UCSD-AML1 (cell line): Measurements from ENCODE around the gene COL2A1.

Source experiments
- DNase-seq: peaks from one replicate; lab custom pipeline; 2025; ENCODE audit not compliant: unreplicated experiment; lab: John Stamatoyannopoulos, UW

The COL2A1 gene

DNA sequence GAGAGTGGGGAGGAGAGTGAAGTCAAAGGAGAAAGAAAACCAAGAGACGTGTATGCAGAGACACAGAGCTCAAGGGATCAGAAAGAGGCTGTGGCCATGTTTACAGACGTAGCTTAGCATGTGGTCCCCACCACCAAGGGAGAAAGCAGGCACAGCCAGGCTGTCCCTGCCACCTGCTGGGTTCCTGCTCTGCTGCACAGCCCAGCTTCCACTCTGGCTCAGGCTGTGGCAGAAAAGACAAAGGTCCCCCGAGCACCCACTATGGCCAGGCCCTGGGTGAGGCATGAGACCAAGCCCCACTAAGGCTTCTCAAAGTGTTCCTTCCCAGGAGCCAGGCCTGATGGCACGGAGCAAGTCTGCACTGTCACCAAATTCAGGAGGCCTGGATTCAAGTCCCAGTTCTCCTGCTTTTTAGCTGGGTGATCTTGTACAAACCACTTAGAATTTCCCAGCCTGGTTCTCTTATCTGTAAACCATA is 25.9 kb upstream of the COL2A1 start:
- DNase-seq = peak; percentile 35

DNA sequence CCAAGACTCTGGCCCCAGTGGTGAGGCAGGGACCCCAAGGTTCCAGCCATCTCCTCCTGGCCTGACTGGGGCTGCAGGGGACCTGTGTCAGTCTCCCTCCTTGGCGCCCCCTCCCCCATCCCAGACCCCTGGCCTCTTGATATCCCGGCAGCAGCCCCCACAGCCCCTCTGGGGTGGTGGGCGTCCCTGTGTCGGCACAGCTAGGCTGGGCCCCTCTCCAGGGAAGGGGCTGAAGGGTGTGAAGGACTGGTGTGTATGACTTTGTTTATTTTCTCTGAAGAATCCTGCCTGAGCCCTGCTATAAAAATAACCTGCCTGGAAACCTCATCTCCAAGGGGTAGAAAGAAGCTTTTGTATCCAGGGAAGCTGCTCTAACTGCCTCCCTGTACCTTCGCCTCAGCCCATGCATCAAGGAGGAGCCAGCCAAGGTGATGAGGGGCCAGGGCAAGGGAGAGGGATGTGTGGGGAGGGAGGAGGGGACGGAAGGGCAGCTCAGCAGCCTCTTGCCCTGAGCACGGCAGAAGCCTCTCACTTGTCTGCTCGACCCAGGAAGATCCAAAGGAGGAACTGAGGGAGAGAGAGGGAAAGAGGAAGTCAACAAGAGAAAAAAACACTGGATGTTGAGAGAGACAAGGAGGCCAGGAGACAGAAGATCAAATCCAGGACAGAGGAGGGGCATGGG is 25.4 kb upstream of the COL2A1 start:
- no peak for DNase-seq

DNA sequence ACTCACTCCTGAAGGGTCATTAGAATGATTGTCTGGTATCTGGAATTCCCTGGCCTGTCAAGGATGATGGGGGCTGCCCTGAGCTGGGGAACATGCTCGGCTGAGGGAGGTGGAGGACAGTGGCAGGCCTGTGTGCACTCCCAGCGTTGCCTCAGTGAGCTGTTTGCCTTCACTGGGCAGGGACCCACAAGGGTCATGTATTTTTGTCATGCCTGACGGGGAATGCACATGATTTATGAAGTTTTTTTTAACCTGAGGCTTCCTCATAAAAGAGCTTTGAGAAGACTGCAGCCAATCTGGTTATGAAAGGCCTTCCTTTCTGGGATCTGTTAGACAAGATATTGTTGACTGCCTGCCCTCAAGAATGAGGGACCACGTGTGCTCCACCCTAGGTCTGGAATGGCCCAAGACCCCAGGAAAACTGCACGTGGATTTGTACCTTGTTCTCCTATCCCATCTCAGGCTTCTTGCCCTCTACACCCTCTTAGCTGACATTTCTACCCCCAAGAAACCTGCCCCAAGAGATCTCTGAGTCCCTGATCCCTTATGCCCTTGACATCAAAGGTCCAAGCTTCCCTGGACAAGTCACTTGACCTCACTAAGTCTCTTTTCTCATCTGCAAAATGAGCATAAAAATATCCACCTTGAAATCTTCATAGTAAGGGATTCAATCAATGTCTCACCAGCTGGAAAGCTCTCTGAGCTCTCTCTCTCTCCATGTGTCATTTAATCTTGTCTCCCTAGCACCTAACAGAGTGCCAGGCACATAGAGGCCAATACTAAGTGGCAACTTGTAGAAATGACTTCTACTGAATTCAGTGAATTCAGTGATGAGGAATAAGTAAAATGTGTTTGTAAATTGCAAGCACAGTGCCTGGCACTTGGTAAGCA is 24.5 kb upstream of the COL2A1 start:
- peak; percentile 37 for DNase-seq

DNA sequence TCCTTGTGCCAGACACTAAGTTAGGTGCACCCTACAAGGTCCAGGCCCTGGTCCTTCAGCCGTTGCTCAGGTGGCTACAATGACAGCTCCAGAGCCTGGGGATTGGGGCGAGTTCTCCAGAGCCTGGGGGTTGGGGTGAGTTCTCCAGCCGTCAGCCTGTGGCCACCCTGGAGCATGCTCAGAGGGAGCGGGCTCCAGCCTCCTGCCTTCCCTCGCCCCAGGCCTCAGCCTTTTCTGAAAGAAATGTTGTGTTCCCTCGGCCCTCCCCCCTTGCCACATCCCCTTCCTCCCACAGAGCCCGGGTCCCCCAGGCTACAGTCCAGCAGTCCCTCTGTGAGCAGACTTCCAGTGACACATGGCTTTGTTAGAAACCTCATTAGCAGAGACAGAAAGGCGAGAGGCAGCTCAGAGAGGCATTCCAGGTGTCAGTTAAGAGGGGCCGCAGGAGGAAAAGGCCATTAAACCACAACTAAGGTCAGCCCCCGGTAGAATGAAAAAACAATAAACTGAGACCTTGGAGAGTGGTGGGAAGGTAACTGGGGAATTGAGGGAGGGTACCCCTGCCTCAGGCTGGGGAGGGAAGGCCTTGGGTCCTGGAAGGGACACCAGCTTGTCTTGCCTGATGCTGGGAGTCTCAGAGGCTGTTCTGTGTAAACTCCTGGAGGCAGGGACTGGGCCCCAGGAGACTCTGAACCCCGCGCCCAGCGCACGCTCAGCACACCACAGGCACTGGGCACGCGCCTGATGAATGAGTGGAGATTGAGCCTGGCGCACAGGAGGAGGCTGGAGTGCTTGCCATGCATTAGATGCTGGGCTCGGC is 23.1 kb upstream of the COL2A1 start:
- DNase-seq = peak; percentile 72

DNA sequence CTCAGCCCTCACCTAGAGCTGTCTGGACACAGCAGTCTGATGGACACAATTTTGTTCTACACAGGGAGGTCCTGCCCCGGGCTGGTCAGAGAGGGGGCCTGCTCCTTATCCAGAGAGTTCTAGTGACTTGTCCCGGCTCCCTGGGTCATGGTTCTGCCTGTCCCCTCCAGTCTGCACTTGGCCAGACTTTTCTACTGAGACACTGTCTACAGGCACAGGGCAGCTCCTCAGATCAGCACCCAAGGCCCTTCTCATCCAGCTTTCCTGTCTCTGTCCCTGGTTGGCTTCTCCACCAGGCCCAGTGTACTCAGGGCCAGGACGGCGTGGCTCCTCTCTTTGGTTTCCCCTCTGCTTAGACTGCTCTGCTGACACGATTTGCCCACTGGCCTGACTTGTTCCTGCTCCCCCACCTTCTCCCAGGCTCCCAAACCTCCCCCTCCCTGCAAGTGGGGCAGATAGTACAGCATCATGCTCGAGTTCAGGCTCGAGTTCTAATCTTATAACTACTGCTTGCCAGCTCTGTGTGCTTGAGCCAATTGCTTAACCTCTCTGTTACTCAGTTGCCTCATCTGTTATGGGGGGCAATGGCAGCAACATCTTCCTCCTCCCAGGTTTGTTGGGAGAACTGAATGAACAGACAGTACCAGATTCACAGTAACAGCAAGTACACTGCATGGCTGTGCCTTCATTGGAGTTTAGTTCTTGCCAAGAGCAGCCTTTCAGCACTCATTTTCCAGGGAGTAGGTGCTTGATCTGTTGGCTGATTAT is 22.0 kb upstream of the COL2A1 start:
- no peak for DNase-seq

DNA sequence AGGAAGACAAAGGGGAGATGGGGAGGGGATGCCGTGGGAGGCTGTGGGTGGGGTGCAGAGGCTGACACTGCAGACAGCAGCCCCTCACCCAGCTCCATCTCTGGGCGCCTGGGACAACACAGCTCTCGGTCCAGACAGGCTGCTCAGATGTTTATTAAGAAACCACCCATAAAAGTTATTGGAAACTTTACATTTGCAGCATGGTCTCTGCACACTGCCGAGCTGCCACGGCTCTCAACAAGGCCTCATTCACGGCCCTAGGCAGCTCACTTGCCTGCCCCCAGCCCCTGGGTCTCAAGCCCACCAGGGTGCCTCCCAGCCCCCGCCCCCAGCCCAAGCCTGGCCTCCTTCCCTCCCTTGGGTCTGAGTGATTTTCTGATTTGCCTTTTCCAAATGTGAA is 21.0 kb upstream of the COL2A1 start:
- no peak for DNase-seq

DNA sequence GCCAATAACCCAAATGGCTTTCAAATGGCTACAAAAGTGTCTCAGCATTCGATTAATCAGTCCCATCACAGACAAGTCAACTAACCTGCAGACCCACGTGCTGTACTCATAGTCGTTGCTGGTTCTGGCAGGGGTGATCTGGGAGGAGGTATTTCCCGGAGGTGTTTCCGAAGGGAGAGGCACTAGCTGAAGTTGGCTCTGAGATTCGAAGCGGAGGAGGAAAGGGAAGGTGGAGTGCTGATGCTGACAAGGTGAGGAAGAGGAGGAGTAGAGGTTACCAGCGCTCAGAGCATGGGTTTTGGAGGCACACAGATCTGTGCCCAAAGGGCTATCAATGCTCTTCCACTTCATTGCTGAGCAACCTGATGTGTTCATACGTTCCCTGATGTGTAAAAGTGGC is 20.5 kb upstream of the COL2A1 start:
- no peak for DNase-seq

DNA sequence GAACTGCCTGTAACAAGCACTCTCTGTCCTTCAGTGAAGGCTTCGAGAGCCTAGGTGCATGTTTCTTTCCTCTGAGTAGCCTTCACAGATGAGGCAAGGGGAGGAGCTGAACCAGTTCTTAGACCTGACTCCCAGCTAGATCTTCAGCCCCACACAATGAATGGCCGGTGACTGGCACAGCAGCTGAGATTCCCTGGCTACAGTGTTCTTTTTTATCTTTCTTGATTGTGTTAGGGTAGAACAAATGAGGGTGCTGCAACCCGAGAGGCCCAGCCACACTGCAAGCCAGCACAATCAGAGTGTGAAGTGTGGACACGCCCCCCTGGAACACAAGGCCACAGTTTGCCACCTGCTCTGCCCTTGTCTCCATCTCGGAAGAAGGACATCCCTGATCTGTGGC is 19.1 kb upstream of the COL2A1 start:
- no peak for DNase-seq

DNA sequence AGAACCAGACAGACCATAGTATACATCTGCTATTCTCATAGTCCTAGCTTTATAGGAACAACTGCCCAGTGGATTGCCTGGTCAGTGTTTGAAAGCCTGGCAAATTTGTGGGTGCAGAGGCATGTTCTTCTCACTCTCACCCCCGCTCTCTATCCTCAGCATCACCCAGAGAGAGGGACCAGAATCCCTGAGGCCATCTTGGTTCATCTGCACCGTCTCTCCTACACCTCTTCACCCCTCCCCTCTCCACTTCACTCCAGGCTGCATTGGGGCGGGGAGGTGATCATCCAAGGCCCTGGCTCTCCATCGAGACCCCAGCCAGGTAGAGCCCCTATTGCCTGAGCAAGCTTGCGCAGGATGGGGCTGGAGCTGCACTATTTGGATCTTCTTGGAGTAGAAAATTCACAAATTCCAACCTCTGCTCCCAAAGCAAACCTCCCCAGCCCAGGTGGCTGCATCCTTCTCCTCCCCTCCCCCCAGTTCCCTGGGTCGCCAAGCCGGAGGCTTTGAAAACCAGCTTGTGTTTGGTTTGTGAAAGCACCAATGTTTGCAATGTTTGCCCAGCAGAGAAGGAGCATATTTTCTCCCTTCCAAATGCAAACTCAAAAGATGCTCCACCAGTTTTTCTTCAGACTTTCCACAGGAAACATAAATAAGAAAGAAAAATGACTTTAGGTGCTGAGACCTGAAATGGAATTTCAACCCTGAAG is 18.6 kb upstream of the COL2A1 start:
- DNase-seq = no peak

DNA sequence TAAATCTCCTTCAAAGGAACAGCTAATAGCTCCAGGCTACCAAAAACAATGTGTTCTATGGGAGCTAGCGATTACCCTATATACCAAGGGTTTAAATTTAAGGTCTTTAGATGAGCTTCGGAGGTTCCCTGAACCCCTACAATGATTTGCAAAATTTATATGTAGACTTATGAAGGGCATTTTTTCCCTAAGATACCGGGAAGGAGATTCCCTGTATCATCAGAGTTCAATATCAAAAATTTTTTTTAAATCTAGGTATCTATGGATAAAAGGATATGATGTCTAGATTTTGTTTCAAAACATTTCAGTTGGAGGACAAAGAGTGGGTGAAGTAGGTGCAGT is 17.9 kb upstream of the COL2A1 start:
- no peak for DNase-seq

DNA sequence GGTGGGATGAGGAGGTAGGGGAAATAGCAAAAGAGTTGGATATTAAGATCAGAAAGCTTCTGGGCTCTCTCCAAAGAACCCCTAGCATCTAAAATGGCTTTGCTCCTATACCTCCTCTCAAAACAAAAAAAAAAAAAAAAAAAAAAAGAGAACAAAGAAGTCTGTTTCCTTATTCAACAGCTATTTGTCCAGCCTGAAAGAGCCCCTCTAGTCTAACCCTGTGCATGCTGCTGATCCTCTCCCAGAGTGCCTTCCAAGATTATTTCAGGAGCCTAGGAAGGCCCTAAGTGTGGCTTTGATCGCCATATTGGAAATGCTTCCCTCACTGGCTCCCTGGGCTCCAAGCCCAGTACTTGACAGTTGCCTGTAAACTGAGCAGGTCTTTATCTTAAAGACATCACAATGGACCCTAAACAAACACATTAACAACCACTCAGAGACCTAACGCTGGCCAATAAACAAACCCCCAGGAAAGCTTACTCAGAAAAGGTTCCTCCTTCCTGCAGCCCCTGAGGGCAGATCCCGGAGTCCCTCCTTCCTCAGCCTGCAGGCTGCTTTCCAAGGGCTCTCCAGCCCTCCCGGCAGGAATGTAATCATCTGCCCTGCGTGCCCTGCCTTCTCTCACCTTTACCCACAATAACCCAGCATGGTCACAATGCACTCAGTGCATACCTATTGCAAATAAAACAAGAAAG is 17.4 kb upstream of the COL2A1 start:
- DNase-seq = no peak

DNA sequence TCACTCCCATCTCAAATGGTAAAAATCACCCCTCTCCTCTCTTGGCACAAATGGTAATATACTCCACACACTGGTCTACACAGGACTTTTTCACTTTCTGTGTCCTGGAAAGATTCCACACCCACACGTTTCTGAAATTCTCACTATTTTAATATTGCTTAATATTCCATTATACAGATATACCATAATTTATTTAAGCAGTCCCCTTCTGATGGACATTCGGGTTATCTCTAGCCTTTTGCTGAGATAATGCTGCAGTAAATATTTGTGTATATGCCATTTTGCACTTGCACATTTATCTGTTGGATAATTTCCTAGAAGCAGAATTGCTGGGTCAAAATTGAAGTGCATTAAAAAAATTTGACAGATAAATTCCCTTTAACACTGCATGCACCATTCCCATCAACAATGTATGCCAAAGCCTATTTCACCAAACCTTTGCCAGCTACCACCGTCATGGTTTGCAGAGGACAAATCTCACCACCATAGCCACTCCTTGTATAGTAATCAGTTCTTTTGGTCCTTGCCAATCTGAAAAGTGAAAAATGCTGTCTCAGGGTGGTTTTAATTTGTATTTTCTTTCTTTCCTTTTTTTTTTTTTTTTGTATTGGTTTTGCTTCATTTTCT is 15.5 kb upstream of the COL2A1 start:
- no peak for DNase-seq

DNA sequence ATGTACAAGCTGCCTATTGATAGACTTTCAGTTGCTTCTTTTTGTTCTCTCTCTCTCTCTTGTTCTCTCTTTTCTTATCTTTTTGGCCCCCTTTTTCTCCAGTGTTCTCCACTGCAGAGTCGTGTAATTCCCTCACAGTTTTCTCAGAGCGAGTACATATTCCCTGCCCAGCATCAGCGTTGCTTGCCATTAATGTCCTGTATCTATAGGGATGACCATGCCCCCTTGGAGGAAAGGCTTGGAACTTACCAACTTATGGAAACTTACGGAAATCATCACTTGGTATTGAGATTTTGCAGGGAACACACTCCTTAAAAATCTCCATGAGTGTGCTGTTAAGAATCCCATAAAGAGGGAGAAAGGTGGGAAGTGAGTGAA is 14.3 kb upstream of the COL2A1 start:
- no peak for DNase-seq

DNA sequence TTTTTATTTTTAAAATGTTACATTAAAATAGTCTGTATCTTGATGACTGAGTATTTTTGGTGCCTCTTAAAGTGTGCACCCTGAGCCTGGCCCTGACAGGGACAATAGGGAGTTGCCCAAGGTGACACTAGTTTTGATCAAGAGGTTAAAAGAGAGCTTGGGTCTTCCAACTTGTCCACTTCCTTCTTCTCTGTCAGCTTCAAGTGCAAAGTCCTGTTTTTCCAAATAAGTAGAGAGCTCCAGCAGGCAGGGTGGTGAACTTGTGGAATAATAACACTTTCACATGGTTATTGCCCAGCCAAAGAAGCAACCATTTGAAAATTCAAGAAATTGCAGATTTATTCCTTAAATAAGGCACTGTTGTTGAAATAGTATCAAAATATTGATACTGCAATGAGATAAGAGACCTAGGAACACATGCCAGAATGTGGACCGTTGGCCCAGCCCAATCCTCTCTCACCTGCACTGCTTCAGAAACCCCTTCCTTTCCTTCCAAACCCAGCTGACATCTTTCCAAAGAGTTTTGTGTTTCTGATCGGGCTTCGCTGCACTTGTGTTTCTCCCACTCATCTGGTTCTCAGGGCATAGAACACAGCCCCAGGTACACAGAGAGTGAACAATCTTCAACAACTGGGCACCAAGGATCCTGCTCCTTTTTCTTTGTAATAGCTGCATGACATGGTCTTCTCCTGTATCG is 13.8 kb upstream of the COL2A1 start:
- DNase-seq = no peak

DNA sequence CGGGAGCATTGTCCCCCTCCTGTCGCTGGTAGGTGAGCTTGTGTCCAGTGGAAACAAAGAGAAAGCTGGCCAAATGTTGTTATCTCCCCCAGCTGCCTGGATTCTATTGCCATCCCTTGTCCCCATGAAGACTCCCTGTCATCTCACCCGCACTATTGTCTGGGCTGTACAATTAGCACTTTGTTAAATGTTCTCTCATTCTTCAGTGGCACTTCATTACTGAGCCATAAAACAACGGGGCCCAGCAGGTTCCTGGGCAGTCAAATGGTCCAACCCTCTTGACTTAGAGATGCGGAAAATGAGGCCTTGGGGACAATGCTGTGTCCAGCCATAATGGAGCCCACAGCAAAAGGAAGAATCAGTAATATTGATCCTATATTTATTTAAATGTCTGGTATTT is 13.2 kb upstream of the COL2A1 start:
- DNase-seq = no peak

DNA sequence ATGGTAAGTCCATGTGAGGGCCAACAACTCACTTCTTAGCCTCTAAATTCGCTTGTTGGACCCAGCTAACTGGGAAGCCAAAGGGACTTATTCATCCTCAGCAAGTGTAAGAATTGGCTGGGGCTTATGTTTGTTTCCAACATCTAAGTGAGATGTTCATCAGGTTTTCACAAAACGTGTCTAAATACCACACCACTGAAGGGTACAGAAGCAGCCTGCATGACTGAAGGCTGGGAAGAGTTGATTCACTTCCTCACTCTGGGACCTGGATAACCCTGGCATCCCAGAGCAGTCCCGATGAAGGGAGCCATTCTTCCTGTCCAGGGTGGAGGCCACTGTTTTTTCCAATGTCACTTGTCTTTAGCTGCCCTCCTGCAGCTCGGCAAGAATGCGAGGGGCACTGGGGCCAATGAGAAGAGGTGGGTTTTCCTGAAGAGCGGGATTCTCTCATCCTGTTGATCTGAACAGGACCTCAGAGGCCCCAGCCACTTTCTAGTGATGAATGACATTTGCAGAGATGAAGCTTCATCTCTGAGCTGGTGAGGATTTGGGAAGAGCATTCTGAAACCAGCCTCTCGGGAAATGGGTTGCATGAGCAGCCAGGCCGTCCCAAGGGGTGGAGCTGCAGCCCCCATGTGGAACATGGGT is 12.2 kb upstream of the COL2A1 start:
- no peak for DNase-seq

DNA sequence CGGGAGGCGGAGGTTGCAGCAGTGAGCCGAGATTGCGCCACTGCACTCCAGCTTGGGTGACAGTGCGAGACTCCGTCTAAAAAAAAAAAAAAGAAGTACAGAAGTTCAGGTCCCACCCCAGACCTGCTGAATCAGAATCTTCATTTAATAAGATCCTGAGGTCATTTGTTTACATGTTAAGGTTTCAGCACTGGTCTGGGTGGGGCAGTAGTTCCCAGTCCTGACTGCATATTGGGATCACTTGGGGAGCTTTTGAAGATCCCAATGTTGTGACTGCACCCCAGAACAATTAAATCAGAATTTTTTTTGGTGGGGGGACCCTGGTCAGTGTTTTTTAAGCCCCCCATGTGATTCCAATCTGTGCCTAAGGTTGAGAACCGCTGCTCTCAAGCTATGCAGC is 11.7 kb upstream of the COL2A1 start:
- no peak for DNase-seq

DNA sequence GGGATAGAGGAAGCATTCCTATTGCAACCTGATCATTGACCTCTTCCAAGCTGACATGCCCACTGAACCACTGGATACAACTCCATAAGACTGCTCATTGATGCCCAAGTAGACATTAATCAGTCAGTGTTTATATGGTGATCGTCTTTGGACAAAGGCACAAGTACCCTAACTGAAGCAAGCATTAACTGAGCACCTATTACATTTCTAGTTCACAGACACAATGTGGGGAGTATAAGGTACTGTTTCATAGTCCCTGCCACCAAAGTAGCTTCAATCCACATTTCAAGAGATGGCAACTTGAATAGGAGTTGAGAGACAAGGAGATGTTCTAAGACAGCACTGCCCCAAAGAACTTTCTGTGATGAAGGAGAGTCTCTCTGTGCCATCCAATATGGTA is 10.9 kb upstream of the COL2A1 start:
- DNase-seq = no peak
